ENCODE data around the gene RSF1.

GRCh38 chr11:77793972-77794371 is 26.6 kb downstream of the RSF1 start:
- TF ChIP-seq POLR2A (IDR thresholded peaks at IDR 0.05; ENCODE audit: low read length) (no peak), GATA1 (IDR thresholded peaks at IDR 0.05; ENCODE audit: low read depth, low read length) (no peak)

All from erythroblast (primary cell).